Osteoblast (primary cell): ENCODE measurements around the gene PAPOLA. TPM values are rescaled to one million over a fixed set of nuclear protein-coding genes. Genes with fewer than 3 reads are reported as not detected.

Experiments
- DNase-seq: peaks from one replicate; pipeline ENCODE4 v3.0.0; 2011; ENCODE audit warnings: low spot score, mixed read lengths; ENCODE audit not compliant: insufficient read length; ENCODE audit errors: missing footprints
- H2AFZ ChIP-seq: 2 replicates; pipeline ENCODE4 v1.6.0; 2011; ENCODE audit warnings: mild to moderate bottlenecking, low read length
- H3K27ac ChIP-seq: 2 replicates; pipeline ENCODE4 v1.5.1; 2011; ENCODE audit warnings: mild to moderate bottlenecking, low read depth, low read length, moderate library complexity
- H3K27me3 ChIP-seq: 2 replicates; pipeline ENCODE4 v1.6.0; 2012; ENCODE audit warnings: mild to moderate bottlenecking, control low read depth, inconsistent platforms, low read length, moderate library complexity; ENCODE audit not compliant: insufficient read depth
- H3K36me3 ChIP-seq: 2 replicates; pipeline ENCODE4 v1.5.1; 2011; ENCODE audit warnings: mild to moderate bottlenecking, low read length, control low read depth, moderate library complexity; ENCODE audit not compliant: insufficient read depth
- H3K4me1 ChIP-seq: 2 replicates; pipeline ENCODE4 v1.5.1; 2011; ENCODE audit warnings: mild to moderate bottlenecking, low read length, control low read depth, moderate library complexity; ENCODE audit not compliant: insufficient read depth
- H3K4me2 ChIP-seq: 2 replicates; pipeline ENCODE4 v1.6.0; 2011; ENCODE audit warnings: mild to moderate bottlenecking, low read length; ENCODE audit not compliant: insufficient read depth
- H3K4me3 ChIP-seq: fragments of 200-600 bp; sonication (generic); 3 replicates; pipeline ENCODE4 v1.5.1; 2012; ENCODE audit warnings: mild to moderate bottlenecking, low read length, inconsistent platforms; ENCODE audit not compliant: insufficient read depth
- H3K79me2 ChIP-seq: 2 replicates; pipeline ENCODE4 v1.6.0; 2012; ENCODE audit warnings: mild to moderate bottlenecking, low read length, control low read depth, inconsistent platforms; ENCODE audit not compliant: insufficient read depth
- H3K9me3 ChIP-seq: 2 replicates; pipeline ENCODE4 v1.5.1; 2011; ENCODE audit warnings: low read depth, low read length, control low read depth
- H4K20me1 ChIP-seq: 2 replicates; pipeline ENCODE4 v1.6.0; 2012; ENCODE audit warnings: mild to moderate bottlenecking, low read length, control low read depth; ENCODE audit not compliant: insufficient read depth
- CTCF ChIP-seq: IDR thresholded peaks from 2 replicates; pipeline ENCODE4 v1.5.1; 2011; ENCODE audit warnings: mild to moderate bottlenecking, low read depth, low read length, moderate library complexity; ENCODE audit errors: extremely low read depth
- total RNA-seq: library from RNA; depleted of rRNA; stranded (reverse); fragments of >200 nt; gene quantifications from 2 replicates; pipeline ENCODE4 v1.2.3, GENCODE V29; 2012

PAPOLA gene
- total RNA-seq, 1 donor: 106 TPM

GRCh38 chr14:96532632-96533031 lies 30.4 kb downstream of the PAPOLA start:
- Histone ChIP-seq H3K4me1 (no peaks in the 10 kb centered on the region), H2AFZ (no peak overlapping the region), H3K4me2 (no peak overlapping the region), H3K4me3 (no peak overlapping the region), H3K27ac (no peak overlapping the region), H4K20me1 (no peaks in the 10 kb centered on the region), H3K9me3 (no peaks in the 10 kb centered on the region), H3K79me2 (peaks cover 9% of the 10 kb centered on the region), H3K27me3 (no peaks in the 10 kb centered on the region), H3K36me3 (peaks cover 45% of the 10 kb centered on the region)
- no peak for DNase-seq
- no peak for TF ChIP-seq CTCF

- no peak for TF ChIP-seq CTCF
- no peaks in the 10 kb centered on the region for H4K20me1 ChIP-seq
- H3K4me3 ChIP-seq: no peak overlapping the region
- no peaks in the 10 kb centered on the region for H3K4me1 ChIP-seq
- no peaks in the 10 kb centered on the region for H3K27me3 ChIP-seq
- H3K4me2 ChIP-seq: no peak overlapping the region
- H3K36me3 ChIP-seq: peaks cover 23% of the 10 kb centered on the region
- no peak for DNase-seq
- H3K79me2 ChIP-seq: no peaks in the 10 kb centered on the region
- H3K9me3 ChIP-seq: no peaks in the 10 kb centered on the region
- H2AFZ ChIP-seq: no peak overlapping the region
- no peak overlapping the region for H3K27ac ChIP-seq
These were observed 34.6 kb downstream of the PAPOLA start for GRCh38 chr14:96536807-96537206.

- Histone ChIP-seq H3K27me3 (no peaks in the 10 kb centered on the region), H2AFZ (no peak overlapping the region), H4K20me1 (no peaks in the 10 kb centered on the region), H3K36me3 (peaks cover 23% of the 10 kb centered on the region), H3K9me3 (no peaks in the 10 kb centered on the region), H3K79me2 (no peaks in the 10 kb centered on the region), H3K4me3 (no peak overlapping the region), H3K4me1 (no peaks in the 10 kb centered on the region), H3K27ac (no peak overlapping the region), H3K4me2 (no peak overlapping the region)
- DNase-seq: no peak
- TF ChIP-seq CTCF: no peak
These were observed 36.2 kb downstream of the PAPOLA start for GRCh38 chr14:96538097-96538989.

- no peak overlapping the region for H3K4me3 ChIP-seq
- H3K27me3 ChIP-seq: no peaks in the 10 kb centered on the region
- no peak overlapping the region for H3K27ac ChIP-seq
- no peak overlapping the region for H3K4me2 ChIP-seq
- no peak overlapping the region for H2AFZ ChIP-seq
- no peaks in the 10 kb centered on the region for H4K20me1 ChIP-seq
- no peaks in the 10 kb centered on the region for H3K9me3 ChIP-seq
- H3K79me2 ChIP-seq: no peaks in the 10 kb centered on the region
- no peaks in the 10 kb centered on the region for H3K4me1 ChIP-seq
- DNase-seq: no peak
- peaks cover 23% of the 10 kb centered on the region for H3K36me3 ChIP-seq
- no peak for TF ChIP-seq CTCF
These were observed 36.8 kb downstream of the PAPOLA start for GRCh38 chr14:96538990-96539317.
